IMR-90 (cell line): Measurements from ENCODE around the gene KLRC1.

Source experiments
- CEBPB ChIP-seq: IDR thresholded peaks from 2 replicates; pipeline ENCODE4 v1.6.1; 2012; ENCODE audit warnings: low read depth, low read length, improper control_type of control experiment
- TF ChIP-seq, protein P1 (sequence below): fragments of 150-350 bp; IDR thresholded peaks from 2 replicates; pipeline ENCODE4 v1.6.1; 2017; ENCODE audit warnings: mild to moderate bottlenecking, antibody characterized with exemption, low read length, low read depth

GRCh38 chr12:10405294-10405693 lies 47.9 kb downstream of the KLRC1 start:
- TF ChIP-seq, protein P1, sequence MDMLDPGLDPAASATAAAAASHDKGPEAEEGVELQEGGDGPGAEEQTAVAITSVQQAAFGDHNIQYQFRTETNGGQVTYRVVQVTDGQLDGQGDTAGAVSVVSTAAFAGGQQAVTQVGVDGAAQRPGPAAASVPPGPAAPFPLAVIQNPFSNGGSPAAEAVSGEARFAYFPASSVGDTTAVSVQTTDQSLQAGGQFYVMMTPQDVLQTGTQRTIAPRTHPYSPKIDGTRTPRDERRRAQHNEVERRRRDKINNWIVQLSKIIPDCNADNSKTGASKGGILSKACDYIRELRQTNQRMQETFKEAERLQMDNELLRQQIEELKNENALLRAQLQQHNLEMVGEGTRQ = no peak
- TF ChIP-seq CEBPB = no peak
